Dedifferentiated amniotic fluid mesenchymal stem cell (primary cell): Measurements from ENCODE around the gene RCC2.

ENCODE experiments used
- DNase-seq: peaks from one replicate; pipeline ENCODE4 v3.0.0-alpha.2; 2016; ENCODE audit errors: extremely low spot score

RCC2 gene

DNA sequence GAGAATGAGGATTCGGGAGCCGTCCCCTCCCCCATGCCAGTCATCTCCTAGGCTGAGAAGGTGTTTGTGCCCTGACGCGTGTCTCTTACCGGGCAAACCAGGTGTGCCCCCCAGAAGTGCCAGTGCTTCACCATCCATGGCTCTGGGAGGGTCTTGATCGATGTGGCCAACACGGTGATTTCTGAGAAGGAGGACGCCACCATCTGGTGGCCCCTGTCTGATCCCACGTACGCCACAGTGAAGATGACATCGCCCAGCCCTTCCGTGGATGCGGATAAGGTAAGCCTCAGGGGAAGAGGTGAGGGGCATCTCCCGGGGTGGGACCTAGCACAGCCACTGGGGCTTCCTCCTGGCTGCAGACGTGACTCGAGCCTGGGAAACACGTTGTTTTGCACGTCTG lies 66.5 kb downstream of the RCC2 start:
- no peak for DNase-seq

GRCh38 chr1:17371896-17372295 lies 67.6 kb downstream of the RCC2 start, which contains the start of gene PADI6:
PADI6 (plus strand) TSS chr1:17372196; CDS start chr1:17372246, 50 bp downstream.
- no peak for DNase-seq

DNA sequence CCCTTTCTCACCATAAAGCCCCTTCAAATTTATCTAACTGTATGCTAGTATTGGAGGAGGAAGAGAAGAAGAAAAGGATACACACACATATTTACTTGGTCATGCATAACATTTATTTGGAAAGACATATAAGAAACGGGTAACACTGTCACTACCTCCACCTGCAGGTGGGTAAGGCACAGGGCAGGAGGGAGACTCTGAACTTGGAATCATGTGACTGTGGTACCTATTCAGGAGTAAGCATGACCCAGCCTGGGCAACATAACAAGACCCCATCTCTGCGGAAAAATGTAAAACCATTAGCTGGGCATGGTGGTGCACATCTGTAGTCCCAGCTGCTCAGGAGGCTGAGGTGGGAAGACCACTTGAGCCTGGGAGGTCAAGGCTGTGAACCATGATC lies 68.9 kb downstream of the RCC2 start:
- no peak for DNase-seq

GRCh38 chr1:17369466-17369865 lies 70.0 kb downstream of the RCC2 start:
- DNase-seq, result peak; percentile 14

- no peak for DNase-seq
These were observed 74.2 kb downstream of the RCC2 start for GRCh38 chr1:17365293-17365692.

- no peak for DNase-seq
These were observed 75.7 kb downstream of the RCC2 start for GRCh38 chr1:17363771-17364170.

DNA sequence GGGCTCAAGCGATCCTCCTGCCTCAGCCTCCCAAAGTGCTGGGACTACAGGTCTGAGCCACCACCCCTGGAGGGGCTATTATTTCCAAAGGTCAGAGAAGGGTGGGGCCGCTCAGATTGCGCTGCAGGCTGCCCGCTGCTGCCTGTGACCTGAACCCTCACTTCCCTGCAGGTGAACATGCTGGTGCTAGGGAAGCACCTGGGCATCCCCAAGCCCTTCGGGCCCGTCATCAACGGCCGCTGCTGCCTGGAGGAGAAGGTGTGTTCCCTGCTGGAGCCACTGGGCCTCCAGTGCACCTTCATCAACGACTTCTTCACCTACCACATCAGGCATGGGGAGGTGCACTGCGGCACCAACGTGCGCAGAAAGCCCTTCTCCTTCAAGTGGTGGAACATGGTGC lies 76.1 kb downstream of the RCC2 start:
- no peak for DNase-seq

GRCh38 chr1:17361687-17362086 lies 77.8 kb downstream of the RCC2 start:
- no peak for DNase-seq

DNA sequence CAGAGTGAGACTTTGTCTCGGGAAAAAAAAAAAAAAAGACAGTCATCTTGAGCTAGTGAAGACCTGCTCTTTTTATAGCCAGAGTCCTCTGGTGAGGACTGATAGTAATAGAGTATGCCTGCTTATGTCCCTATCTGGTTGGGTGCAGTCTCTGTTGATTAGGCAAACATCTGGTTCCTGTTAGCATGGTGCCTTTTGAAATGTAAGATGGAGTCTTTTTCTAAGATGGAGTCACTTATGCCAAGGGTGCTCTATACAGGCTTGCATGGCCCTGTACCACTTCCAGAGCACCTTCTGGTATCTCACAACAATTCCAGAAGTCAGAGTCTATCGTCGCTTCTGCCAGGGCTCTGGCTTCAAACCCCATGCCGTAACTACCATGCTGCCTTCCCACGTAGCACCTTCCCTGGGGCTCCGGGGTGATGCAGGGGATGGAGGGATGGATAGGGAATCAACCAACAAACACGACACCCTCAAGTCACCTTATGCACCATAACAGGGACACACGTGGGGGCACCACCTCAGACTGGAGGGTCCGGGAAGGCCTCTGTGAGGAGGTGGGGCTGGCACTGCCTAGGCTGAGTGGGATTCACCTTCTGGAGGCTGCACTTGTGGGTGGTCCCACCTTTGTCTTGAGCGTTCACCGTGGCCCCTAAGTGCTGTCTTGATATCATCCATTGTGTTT lies 79.1 kb downstream of the RCC2 start:
- DNase-seq, result no peak

- DNase-seq, result no peak
These were observed 79.7 kb downstream of the RCC2 start for GRCh38 chr1:17359808-17360207.

GRCh38 chr1:17359031-17359430 lies 80.4 kb downstream of the RCC2 start:
- no peak for DNase-seq

DNA sequence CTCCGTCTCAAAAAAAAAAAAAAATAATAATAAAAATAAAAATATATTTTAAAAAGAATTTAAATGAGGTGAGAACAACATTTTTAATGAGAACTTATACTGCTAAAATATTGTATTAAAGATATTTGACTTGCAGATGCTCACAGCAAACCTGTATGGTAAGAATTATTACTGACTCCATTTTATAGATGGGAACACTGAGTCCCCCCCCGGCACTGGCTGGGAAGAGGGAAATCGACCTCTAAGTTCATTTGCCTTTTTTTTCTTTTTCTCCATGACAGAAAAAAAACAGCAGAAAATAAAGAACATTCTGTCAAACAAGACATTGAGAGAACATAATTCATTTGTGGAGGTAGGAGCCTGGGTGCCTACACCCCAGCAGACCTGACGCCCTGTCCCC lies 80.9 kb downstream of the RCC2 start:
- DNase-seq, result no peak
